ENCODE results near the gene SDK1.

The SDK1 gene, protein sequence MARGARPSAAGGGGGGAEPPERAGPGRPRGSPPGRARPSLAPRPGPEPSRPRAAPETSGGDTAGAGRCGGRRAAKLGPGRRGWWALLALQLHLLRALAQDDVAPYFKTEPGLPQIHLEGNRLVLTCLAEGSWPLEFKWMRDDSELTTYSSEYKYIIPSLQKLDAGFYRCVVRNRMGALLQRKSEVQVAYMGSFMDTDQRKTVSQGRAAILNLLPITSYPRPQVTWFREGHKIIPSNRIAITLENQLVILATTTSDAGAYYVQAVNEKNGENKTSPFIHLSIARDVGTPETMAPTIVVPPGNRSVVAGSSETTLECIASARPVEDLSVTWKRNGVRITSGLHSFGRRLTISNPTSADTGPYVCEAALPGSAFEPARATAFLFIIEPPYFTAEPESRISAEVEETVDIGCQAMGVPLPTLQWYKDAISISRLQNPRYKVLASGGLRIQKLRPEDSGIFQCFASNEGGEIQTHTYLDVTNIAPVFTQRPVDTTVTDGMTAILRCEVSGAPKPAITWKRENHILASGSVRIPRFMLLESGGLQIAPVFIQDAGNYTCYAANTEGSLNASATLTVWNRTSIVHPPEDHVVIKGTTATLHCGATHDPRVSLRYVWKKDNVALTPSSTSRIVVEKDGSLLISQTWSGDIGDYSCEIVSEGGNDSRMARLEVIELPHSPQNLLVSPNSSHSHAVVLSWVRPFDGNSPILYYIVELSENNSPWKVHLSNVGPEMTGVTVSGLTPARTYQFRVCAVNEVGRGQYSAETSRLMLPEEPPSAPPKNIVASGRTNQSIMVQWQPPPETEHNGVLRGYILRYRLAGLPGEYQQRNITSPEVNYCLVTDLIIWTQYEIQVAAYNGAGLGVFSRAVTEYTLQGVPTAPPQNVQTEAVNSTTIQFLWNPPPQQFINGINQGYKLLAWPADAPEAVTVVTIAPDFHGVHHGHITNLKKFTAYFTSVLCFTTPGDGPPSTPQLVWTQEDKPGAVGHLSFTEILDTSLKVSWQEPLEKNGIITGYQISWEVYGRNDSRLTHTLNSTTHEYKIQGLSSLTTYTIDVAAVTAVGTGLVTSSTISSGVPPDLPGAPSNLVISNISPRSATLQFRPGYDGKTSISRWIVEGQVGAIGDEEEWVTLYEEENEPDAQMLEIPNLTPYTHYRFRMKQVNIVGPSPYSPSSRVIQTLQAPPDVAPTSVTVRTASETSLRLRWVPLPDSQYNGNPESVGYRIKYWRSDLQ (N-terminal part only)

DNA sequence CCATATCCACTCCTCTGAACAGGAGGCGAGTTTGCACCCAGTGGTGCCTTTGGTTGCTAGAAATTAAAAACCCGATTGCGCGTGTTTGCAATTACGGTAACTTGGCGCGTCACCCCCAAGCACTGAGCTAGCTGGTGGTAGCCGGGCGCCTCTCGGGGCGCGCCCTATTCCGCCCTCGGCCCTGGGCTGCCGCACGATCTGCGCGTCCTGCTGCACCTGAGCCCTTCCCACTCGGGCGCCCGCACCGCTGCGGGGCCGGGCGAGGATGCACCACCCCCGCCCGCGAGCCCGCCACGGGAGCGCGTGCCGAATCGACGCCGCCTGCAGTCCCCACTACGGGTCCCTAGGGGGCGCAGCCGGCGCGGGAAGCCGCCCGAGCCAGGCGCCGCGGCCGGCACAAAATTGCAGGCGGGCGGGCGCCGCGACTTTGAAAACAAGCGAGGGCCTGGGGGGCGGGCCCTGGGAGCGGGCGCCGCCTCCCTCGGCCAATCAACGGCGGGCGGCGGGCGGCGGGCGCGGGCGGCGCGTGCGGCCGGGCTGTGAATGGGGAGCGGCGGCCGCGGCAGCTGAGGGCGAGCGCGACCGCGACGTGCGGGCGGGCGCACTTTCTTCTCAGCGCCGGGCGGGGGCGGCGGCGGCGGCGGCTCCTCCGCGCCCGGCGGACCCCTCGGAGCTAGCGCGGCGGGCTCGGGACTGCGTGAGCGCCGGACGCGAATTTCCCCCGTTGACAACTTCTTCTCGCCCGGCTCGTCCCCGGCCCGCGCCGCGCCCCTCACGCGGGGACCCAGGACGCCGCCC is at the start of gene SDK1:
Gene SDK1, plus strand, starts transcription at position 602 of the 798 bp plus-strand sequence. CDS start 335 bp downstream, outside the sequence.
- peak; percentile 88 for DNase-seq

DNA sequence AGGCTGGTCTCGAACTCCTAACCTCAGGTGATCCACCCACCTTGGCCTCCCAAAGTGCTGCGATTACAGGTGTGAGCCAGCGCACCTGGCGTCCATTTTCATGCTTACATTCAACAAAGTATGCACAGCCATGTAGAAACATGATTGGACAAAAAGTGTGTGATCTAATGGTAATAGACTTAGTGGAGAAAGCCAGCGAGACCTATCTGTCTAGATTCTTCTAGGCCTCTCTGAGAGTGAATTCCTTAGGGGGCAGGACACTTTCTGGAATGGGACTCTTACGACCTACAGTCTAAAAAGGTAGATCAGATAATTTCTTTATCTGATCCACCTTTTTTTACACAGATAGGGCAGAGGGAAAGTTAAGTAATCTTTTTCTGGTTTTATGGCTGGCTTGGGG is 46.3 kb upstream of the SDK1 start:
- no peak for DNase-seq

DNA sequence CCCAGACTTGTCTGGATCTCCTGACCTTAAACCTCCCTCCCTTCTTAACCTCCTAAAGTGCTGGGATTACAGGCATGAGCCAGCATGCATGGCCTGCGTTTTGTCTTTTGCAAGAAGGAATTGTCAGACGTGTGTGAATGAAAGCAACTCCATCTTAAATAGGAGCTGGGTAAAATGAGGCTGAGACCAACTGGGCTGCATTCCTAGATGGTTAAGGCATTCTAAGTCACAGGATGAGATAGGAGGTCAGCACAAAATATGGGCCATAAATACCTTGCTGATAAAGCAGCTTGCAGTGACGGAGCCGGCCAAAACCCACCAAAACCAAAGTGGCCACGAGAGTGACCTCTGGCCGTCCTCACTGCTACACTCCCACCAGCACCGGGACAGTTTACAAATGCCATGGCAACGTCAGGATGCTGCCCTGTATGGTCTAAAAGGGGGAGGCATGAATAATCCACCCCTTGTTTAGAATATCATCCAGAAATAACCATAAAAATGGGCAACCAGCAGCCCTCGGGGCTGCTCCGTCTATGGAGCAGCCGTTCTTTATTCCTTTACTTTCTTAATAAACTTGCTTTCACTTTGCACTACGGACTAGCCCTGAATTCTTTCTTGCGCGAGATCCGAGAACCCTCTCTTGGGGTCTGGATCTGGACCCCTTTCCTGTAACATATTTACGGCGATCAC is 41.2 kb upstream of the SDK1 start:
- no peak for DNase-seq

DNA sequence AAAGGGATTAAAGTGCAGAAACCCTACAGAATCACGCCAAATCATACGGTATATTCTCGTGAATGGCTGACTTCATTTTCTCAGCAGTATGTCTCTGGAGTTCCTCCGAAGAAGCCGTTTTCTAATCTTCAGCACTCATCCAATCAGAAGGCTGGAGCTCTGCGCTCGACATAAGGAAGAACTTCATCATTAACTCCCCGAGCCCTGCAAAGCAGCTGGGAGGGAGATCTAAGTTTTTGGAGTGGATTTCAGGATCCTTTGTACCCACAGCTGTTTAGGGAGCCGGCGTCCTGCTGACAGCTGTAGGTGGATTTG is 40.7 kb upstream of the SDK1 start:
- DNase-seq = no peak

DNA sequence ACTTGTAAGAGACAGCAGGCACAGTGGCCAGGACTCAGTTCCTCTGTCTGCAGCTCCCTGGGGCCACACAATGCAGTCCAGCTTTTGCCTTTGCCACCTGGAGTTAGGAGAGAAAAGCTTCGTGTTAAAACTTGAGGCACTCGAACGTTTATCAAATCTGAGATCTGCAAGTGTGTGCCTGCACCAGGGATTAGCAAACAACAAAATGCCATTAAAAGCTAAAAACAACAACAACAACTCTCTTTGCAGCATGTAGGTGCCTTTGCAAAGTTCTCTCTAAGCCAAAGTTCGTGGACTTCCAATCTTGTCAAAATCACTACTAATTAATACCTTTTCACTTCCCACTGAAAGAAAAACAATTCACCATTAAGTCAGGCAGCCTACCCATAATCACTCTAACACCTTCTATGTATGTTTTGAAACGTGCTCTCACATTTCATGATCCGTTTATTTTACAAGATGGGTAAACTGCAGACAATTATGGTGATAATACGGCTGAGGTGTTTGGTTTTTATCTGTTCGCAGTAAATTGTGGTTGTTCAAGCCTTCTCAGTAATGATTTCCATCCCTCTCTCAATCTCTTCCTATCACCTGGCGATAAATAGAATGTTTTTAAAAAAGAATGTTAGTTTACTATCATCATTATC is 36.2 kb upstream of the SDK1 start:
- DNase-seq = no peak

DNA sequence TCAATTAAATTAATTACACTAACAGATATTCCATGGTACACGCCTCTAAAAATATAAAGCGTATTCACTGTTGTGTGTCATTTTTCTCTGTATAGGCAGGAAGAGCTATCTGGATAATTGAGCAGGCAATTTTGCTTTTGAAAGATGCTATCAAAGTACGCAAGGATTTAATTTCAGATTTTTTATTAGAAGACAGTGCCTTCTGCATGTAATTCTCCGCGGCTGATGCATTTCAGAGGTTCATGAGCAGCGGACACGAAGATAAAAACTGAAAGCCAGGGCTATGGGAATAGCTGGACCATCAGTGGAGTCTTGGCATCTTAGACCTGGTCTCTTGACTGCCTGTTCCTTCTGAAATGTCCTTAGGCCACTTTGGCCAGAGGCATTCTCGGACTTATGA is 35.7 kb upstream of the SDK1 start:
- no peak for DNase-seq

DNA sequence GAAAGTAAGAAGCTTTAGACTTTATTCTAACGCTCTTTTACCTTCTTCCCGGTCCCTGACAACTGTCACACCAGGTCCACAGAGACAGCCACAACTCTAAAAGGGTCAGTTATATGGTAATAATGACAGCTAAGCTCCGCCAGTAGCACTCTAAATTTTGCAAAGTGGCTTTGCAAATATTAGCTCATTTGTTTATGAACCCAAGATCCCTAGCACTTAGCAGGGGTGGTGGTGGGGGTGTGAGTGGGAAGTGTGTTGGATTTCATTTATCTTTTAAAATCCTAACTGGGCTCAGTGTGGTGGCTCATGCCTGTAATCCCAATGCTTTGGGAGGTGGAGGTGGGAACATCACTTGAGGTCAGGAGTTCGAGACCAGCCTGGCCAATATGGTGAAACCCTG is 34.8 kb upstream of the SDK1 start:
- no peak for DNase-seq

DNA sequence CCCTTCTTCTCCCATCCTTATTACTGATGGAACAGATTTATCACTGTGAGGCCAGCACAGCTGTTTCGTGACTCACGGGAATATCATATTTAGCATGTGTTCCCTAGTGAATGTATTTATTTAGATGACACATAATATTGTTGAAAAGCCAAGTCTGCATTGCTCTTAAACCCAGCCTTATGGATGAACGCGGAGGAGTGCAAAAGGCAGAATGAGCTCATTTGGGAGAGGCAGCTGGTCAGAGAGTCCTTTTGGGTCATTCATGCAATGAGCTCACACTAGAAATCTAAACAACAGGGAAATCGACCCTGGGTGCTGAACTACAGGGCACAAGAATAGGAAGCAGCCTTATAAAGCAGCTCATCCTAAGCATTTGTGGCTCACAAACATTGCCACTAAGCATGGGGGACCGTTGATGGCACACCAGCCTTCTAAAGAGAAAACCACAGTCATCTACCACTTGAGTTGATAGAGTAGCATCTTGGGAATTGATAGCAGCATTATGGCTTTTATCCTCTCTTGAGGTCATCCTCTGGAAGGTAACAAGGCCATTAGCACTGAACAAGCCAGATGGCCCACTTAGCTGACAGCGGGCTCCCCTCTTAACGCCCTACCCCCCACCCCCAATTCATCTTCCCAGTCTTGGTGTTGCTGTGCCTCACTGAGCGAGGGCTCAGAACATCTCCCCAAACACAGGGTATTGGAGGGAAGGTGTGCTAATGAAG is 32.9 kb upstream of the SDK1 start:
- DNase-seq = no peak

DNA sequence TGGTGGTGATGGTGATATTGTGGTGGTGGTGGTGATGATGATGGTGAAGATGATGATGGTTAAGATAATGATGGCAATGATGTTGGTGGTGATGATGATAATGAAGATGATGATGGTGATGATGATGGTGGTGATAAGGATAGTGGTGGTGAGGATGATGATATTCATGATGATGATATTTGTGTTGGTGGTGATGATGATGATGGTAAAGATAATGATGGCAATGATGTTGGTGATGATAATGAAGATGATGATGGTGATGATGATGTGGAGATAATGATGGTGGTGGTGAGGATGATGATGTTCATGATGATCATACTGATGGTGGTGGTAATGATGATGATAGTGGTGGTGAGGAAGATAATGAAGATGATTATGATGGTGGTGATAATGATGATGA is 30.7 kb upstream of the SDK1 start:
- no peak for DNase-seq

DNA sequence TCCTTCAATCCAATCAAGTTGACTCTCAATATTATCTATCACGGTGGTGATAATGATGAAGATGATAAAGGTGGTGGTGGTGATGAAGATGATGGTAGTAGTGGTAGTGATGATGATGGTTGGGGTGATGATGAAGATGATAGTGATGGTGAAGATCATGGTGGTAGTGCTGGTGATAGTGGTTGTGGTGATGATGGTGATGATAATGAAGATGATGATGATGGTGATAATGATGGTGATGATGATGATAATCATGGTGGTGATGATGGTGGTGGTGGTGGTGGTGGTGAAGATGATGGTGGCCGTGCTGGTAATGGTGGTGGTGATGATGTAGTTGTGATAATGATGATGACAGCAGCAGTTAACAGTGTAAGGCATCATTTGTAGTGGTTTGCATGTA is 29.8 kb upstream of the SDK1 start:
- DNase-seq = no peak

DNA sequence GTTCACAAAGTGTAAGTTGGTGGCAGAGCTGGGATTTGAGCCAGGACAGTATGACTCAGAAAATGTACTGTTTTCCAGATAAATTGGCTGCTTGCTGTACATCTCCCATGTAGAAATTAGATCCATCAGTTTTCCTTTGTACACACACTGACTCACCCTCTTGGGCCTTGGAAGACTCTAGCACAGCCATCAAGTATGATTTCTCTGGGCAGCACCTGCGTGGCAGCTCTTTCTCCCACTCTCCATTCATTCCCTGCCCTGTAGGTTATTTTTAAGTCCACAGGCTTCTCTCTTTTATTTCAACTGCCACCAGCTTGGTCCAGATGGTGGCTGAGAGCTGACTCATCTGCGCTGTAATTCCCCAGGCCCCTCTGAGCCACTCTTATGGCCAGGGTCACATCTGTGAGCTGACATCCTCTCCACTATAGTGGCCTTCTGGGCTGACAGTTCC is 28.3 kb upstream of the SDK1 start:
- DNase-seq = no peak

DNA sequence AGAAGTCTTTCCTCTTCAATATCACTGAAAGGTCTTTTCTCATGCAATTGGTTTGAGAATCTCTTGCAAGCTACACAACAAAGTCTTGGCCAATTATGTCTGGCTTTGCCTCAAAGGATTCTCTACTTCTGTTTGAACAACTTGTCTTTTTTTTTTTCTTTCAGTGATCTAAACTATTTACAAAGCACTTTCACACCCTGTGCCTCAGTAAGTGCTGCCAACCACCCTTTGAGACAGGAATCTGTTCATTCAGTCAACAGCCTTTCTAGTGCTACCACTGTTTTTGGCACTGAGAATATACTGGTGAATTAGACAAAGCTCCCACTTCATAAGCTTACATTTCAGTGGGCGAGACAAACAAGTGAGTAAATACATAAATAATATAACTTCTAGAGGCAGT is 26.9 kb upstream of the SDK1 start:
- DNase-seq = no peak

DNA sequence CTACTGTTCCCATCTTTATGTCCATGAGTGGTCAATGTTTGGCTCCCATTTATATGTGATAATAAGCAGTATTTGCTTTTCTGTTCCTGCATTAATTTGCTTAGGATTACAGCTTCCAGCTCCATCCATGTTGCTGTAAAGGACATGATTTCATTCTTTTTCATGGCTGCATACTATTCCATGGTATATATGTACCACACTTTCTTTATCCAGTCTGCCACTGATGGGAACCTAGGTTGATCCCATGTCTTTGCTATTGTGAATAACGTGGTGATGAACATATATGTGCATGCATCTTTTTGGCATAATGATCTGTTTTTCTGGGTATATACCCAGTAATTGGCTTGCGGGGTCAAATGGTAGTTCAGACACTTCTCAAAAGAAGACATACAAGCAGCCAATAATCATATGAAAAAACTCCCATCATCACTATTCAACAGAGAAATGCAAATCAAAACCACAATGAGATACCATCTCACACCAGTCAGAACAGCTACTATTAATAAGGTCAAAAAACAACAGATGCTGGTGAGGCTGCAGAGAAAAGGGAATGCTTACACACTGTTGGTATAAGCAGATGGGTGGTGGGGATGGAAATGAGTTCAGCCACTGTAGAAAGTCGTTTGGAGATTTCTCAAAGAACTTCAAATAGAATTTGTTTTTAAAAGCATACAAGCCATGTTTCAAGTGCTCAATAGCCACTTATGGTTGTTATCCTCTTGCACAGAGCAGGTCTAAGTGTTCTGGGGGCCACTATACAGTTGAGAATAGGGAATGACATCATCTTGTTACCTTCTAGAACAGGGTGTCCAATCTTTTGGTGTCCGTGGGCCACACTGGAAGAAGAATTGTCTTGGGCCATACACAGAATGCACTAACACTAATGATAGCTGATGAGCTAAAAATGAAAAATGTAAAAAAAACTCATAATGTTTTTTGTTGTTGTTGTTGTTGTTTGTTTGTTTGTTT is 23.2 kb upstream of the SDK1 start:
- no peak for DNase-seq

DNA sequence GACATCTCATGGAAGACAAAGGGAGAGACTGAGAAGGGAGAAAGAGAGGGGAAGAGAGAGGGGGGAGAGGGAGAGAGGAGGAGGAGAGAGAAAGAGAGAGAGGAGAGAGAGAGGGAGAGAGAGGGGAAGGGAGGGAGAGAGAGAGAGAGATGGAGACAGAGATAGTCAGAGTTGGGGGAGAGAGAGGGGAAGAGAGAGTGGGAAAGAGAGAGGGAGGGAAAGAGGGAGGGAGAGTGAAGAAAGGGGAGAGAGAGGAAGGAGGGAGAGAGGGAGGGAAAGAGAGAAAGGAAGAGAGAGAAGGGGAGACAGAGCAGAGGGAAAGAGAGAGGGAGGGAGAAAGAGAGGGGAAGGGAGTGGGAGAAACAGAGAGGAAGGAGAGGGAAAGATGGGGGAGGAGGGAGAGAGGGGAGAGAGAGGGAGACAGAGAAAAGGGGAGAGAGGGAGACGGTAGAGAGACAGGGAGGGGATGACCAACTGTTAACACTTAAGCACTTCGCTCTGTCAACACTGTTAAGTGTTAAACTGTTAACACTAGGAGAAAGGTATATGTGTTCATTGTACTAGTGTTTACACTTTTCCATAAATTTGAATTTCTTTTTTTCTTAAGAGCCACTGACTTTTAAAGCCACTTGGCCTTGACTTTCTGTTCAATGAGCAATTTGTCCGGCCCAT is 21.8 kb upstream of the SDK1 start:
- no peak for DNase-seq

DNA sequence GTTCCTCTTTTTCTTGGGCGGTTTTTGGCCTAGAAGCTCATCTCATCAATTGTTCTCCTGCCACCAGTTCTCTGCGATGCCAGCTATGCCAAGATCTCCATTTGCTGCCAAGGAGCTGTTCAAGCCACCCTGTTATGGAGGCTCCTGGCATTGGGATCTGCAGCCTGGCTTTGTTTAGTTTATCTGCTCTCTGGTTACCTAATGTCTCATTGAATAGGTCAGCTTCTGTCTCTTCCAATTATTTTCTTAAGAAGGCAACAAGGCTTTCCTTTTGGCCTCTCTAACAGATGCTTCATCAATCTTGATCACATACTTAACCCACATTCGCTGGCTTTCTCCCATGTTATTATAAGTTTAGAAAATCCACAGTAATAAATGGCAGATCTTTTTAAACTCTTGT is 20.6 kb upstream of the SDK1 start:
- DNase-seq = no peak

DNA sequence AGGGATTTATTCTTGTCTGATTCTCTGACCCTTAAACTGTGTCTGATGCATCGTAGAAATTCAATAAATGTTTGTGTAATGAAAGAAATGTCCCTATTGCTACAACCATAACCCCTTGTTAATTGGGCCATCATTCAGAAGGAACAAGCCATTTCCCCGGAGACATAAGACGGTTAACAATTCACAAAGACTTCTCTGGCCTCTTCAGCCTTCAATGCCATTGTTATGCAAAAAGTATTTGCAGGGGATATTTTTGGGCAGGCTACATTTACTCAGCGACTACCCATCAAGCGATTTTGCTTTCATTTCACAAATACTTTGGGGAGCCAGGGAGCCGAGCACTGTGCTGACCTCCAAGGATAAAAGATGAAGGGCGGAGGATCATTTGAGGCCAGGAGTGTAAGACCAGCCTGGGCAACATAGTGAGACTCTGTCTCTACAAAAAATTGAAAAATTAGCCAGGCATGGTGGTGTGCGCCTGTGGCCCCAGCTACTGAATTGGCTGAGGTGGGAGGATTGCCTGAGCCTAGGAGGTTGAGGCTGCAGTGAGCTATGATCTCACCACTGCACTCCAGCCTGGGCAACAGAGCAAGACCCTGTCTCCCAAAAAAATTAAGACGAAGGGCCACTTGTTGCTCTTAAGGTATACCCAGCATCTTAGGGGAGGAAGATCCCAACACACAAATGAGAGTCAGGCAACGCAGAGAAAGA is 20.0 kb upstream of the SDK1 start:
- no peak for DNase-seq

DNA sequence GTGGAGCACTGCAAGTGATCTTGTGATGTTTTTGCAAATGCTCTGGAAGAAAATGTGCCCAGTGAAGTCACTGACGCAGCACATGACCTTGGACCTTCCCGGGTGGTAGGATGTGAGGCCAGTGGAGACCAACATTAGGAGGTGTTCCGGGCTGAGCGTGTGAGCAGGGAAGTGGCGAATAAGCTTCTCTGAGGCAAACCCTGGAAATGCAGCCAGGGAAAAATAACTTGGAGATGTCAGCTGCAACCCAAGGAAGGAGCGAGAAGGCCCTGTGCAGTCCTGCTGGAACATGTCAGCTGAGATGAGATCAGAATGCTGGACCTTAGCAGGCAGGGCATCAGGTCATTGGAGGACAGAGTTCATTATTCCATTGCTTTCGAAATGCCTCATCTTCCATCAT is 18.6 kb upstream of the SDK1 start:
- no peak for DNase-seq

DNA sequence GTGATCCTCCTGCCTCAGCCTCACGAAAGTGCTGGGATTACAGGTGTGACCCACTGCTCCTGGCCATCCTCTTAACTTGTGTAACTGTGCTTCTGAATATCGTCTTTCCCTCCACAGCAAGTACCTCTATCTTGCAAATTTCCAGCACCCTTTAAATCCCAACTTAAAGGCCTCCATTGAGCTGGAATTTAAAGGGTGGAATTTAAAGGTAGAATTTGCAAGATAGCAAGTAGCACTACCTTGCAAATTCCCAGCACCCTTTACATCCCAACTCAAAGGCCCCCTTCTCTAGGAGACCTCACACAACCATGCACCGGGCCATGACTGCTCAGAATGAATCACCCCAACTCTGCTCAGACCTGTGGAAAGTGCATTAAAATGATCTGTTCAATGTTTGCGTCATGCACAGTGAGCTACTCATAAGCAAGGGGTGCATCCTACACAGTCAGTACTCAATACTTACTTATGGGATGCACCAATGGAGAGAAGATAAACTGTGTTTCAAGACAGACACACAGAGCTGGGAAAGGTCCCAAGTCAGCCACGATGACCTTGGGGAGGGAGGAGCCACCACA is 17.8 kb upstream of the SDK1 start:
- no peak for DNase-seq

Measured in activated CD4-positive, alpha-beta T cell treated with anti-CD3 and anti-CD28 coated beads, Interleukin-2, amount 50 U/mL, for 1 hour (primary cell).